RCC 7860 (cell line): Measurements from ENCODE around the gene ZSCAN5A.
"Not testable (repeated sequence)": the region's sequence is repeated elsewhere in the genome, so short reads cannot be mapped to it uniquely, and the experiment has no call there.

Experiments used
- DNase-seq: peaks from one replicate; pipeline ENCODE4 v3.0.0-alpha.2; 2015; ENCODE audit warnings: low spot score
- FAIRE-seq: peaks from 2 replicates; lab custom pipeline; 2012; peaks lifted over from hg19 to GRCh38; lab: Jason Lieb, UNC

The ZSCAN5A gene

DNA sequence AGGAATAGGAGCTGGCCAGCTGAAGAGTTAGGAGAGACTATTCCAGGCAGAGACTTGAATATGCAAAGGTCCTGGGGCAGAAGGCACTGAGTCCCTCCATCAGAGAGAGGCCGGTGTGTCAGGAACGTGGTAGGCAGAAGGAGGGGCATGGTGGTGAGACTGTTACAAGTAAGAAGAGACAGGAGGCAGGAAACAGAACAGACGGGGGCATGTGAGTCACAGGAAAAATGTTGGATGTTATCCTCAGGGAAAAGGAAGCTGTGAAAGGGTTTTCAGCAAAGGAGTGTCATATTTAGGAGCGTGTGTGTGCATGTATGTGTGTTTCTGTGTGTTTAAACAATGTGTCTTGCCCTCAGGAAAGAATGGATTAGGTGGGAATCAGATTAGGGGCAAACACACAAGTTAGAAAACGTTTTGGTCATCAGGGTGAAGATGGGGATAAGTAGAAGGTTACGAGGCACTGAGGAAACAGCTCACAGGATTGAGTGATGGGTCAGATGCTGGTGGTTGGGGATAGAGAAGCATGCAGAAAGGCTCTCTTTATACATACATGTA lies 41.0 kb downstream of the ZSCAN5A start:
- FAIRE-seq, result no peak
- peak; percentile 20 for DNase-seq

- no peak for FAIRE-seq
- no peak for DNase-seq
Measured at GRCh38 chr19:56272161-56272798, 42.4 kb downstream of the ZSCAN5A start, which contains the start of gene EDDM13. Gene EDDM13, plus strand, starts transcription at chr19:56272748. Its CDS starts 87 bp downstream, at chr19:56272835.

DNA sequence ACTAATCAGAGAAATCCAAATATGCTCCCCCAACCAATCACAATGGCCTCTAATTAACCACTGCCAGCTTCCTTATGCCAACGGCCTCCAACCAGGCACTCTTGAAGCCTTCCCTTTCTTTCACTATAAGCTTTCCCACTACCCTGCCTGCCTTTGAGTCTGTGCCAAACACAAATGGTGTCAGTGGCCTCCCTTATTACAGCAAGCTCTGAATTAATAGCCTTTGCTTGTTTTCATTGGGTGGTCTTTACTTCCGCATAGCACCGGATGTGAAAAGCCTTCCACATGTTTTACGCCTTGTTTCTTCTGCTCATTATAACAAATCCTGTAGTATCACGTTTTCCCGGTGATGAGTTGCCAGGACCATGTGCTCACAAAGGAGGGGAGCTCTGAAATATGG lies 43.5 kb downstream of the ZSCAN5A start:
- FAIRE-seq, result no peak
- DNase-seq, result no peak

DNA sequence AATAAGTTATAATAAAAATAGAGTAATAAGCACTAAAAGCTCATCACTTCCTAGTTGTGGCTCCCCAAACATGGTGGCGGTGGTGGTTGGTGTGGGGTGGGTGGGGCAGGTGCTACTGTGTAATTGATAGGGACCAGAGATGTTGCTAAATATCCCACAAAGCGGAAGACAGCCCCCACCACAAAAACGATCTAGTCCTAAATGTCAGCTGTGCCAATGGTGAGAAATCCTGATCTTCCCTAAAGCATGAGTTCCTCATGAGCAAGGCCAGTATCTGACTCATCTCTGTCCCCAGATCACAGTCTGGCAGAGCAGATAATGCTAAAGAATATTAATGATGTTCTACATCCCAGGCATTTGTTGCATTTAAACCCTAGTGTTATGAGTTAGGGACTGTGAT lies 44.0 kb downstream of the ZSCAN5A start:
- FAIRE-seq (no peak), DNase-seq (no peak)

GRCh38 chr19:56269348-56269747 lies 45.3 kb downstream of the ZSCAN5A start:
- FAIRE-seq (no peak), DNase-seq (no peak)

GRCh38 chr19:56266051-56266450 lies 48.6 kb downstream of the ZSCAN5A start:
- FAIRE-seq (no peak), DNase-seq (no peak)

DNA sequence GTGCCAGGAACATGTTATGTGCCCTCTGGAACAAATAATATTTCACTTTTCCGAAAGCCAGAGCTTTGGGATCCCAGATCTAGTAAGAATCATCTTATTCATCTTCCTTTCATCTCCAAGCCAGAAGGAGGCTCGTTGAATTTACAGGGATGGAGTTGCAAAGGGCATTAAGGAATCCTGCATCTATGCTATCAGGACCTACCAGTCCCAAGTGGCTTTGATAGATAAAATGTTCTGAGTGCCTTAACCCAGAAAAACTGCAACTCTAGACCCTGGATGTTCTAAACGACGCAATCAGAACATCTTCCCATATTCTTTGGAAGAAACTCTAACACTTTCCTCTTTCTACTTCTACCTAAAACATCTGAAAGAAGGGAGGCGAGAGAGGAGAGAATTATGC lies 51.3 kb downstream of the ZSCAN5A start:
- FAIRE-seq, result no peak
- no peak for DNase-seq

- not testable (repeated sequence) for FAIRE-seq, DNase-seq
Measured at GRCh38 chr19:56261932-56262331, 52.7 kb downstream of the ZSCAN5A start.

DNA sequence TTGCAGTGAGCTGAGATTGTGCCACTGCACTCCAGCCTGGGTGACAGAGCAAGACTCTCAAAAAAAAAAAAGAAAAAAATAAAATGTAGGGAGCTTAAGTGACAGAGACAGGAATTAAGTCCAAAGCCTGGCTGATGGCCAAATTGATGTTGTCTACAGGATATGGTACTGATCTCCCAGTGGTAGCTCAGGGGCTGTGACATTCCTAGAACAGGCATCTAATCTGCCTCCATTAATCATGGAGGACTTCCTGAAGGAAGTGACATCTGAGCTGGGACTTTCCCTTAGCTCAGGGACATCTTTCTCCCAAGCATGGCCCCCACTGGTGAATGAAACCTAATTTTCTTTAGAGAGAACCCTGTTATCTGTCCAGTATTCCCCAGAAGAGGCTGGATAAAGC lies 53.5 kb downstream of the ZSCAN5A start:
- DNase-seq (no peak), FAIRE-seq (no peak)

GRCh38 chr19:56258272-56258671 lies 56.4 kb downstream of the ZSCAN5A start:
- FAIRE-seq (no peak), DNase-seq (no peak)

- DNase-seq (peak; percentile 16), FAIRE-seq (no peak)
Measured at GRCh38 chr19:56253737-56254136, 60.9 kb downstream of the ZSCAN5A start.

- no peak for FAIRE-seq
- DNase-seq, result peak; percentile 13
Measured at GRCh38 chr19:56252699-56253422, 61.8 kb downstream of the ZSCAN5A start.

DNA sequence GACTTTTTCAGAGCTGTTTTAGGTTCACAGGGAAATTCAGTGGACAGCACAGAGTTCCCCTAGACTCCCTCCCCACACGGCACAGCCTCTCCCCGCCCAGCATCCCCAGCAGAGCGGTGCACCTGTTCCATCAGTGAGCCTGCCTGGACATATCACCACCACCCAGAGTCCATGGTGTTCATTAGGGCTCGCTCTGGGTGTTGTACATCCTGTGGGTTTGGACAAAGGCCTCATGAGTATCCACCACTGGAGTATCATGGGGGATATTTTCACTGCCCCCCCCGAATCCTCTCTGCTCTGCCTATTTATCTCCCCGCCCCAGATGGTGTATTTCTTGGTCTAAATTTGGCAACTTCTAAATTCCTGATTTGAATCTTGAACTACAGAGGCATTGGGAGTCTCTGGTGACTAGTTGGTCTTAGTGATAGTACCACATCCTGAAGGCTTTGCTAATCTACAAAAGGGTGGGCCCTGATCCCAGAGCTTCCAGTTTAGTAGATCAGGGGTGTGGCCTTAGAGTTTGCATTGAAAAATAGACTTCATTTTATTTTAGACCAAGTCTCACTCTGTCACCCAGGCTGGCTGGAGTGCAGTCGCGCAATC lies 65.8 kb downstream of the ZSCAN5A start:
- FAIRE-seq, DNase-seq: not testable (repeated sequence)

DNA sequence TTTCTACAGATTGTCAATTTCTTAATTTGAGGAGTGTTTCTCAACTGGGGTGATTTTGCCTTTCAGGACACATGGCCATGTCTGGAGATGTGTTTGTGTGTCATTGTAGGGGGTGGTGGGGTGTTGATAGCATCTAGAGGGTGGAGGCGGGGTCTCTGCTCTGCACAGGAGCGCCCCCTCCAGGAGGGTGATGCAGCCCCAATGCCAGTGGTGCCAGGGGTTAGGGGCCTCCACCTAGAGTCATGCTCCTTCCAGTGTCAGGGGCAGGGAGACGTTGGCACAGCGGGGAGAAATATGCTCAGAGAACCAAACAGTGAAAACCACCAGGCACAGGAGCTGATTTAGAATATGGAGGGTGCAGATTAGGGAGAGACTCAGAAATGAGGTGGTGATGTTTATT lies 68.9 kb downstream of the ZSCAN5A start:
- not testable (repeated sequence) for DNase-seq, FAIRE-seq

- DNase-seq (no peak), FAIRE-seq (no peak)
Measured at GRCh38 chr19:56245121-56245740, 69.4 kb downstream of the ZSCAN5A start.

- FAIRE-seq (no peak), DNase-seq (no peak)
Measured at GRCh38 chr19:56223481-56223880, 91.2 kb downstream of the ZSCAN5A start.

- no peak for DNase-seq
- no peak for FAIRE-seq
Measured at GRCh38 chr19:56222901-56223300, 91.7 kb downstream of the ZSCAN5A start.

- DNase-seq, result no peak
- FAIRE-seq, result no peak
Measured at GRCh38 chr19:56221851-56222250, 92.8 kb downstream of the ZSCAN5A start.

- not testable (repeated sequence) for DNase-seq, FAIRE-seq
Measured at GRCh38 chr19:56221442-56221841, 93.2 kb downstream of the ZSCAN5A start.

GRCh38 chr19:56218961-56219360 lies 95.7 kb downstream of the ZSCAN5A start:
- DNase-seq (no peak), FAIRE-seq (no peak)
